HepG2 (cell line): ENCODE results near the gene CCDC183. TPM values are rescaled to one million over a fixed set of nuclear protein-coding genes. Genes with fewer than 3 reads are reported as not detected.
A peak's percentile ranks its signal among the peaks of the same experiment; 100 is the strongest.

Experiments used
- CBX1 ChIP-seq: IDR thresholded peaks from one replicate; pipeline ENCODE4 v1.6.1; 2016; ENCODE audit warnings: antibody characterized with exemption, low read depth
- ETV6 ChIP-seq: sonication (generic); formaldehyde crosslinking; conservative IDR thresholded peaks from 2 replicates; pipeline ENCODE4 v1.4.0; 2020; ENCODE audit warnings: missing genetic modification reagents
- GTF3A ChIP-seq: sonication (generic); formaldehyde crosslinking; conservative IDR thresholded peaks from 2 replicates; pipeline ENCODE4 v1.4.0; 2020; ENCODE audit warnings: mild to moderate bottlenecking, missing genetic modification reagents
- HDAC6 ChIP-seq: fragments of 200-600 bp; sonication (generic); IDR thresholded peaks from 2 replicates; pipeline ENCODE4 v1.7.0; 2017; ENCODE audit warnings: mild to moderate bottlenecking, antibody characterized with exemption, low read length, low read depth
- ISL2 ChIP-seq: sonication (generic); formaldehyde crosslinking; IDR thresholded peaks from 2 replicates; pipeline ENCODE4 v1.5.0; 2020; ENCODE audit warnings: missing genetic modification reagents
- NONO ChIP-seq, 2 experiments: fragments of 450-650 bp in 1 of 2; sonication (generic) in 1 of 2; formaldehyde crosslinking in 1 of 2; IDR thresholded peaks in 1 of 2; conservative IDR thresholded peaks in 1 of 2; 2 replicates each; pipeline versions ENCODE4 v1.6.1 to v1.8.0; 2017 to 2022; ENCODE audit warnings: mild to moderate bottlenecking in 1 of 2, missing genetic modification reagents in 1 of 2, moderate library complexity in 1 of 2
- SOX6 ChIP-seq, 2 experiments: fragments of 450-650 bp in 1 of 2; sonication (generic) in 1 of 2; formaldehyde crosslinking in 1 of 2; IDR thresholded peaks; 2 replicates each; pipeline versions ENCODE4 v1.4.0 to v1.6.1; 2017 to 2020; ENCODE audit warnings: antibody characterized with exemption in 1 of 2, mild to moderate bottlenecking in 1 of 2, missing genetic modification reagents in 1 of 2
- ZFP37 ChIP-seq: sonication (generic); formaldehyde crosslinking; IDR thresholded peaks from 2 replicates; pipeline ENCODE4 v1.4.0; 2020; ENCODE audit warnings: missing genetic modification reagents, borderline replicate concordance
- ZNF737 ChIP-seq: sonication (generic); formaldehyde crosslinking; IDR thresholded peaks from 2 replicates; pipeline ENCODE4 v1.5.0; 2020; ENCODE audit warnings: missing genetic modification reagents, mild to moderate bottlenecking, borderline replicate concordance
- polyA plus RNA-seq, 8 experiments: library from polyadenylated mRNA; depleted of rRNA in 3 of 8; stranded (reverse) in 7 of 8; unstranded in 1 of 8; fragments of >200 nt; fragmentation: Illumina TruSeq in 4 of 8; extraction: Trizol in 4 of 8; gene quantifications; 2 replicates each; pipeline versions ENCODE4 v1.2.1 to v1.2.3, GENCODE V29; 2011 to 2016; ENCODE audit warnings: low read depth in 4 of 8, missing spikeins in 1 of 8, mixed read lengths in 1 of 8; ENCODE audit not compliant: insufficient read depth in 1 of 8
- total RNA-seq, 5 experiments: library from RNA; depleted of rRNA; stranded (reverse); fragments of >200 nt; fragmentation: Illumina TruSeq; extraction: Trizol; gene quantifications; 2 replicates each; pipeline ENCODE4 v1.2.3, GENCODE V29; 2016; ENCODE audit warnings: low read depth in 1 of 5
- TF ChIP-seq, protein P1 (sequence below): sonication (generic); formaldehyde crosslinking; IDR thresholded peaks from 2 replicates; pipeline ENCODE4 v1.4.0; 2020; ENCODE audit warnings: missing genetic modification reagents, mild to moderate bottlenecking, borderline replicate concordance
- TF ChIP-seq, protein P2 (sequence below): sonication (generic); formaldehyde crosslinking; IDR thresholded peaks from 2 replicates; pipeline ENCODE4 v1.5.0; 2020; ENCODE audit warnings: missing genetic modification reagents
- TF ChIP-seq, protein P3 (sequence below): sonication (generic); formaldehyde crosslinking; IDR thresholded peaks from 2 replicates; pipeline ENCODE4 v1.4.0; 2020; ENCODE audit warnings: missing genetic modification reagents, low read depth, mild to moderate bottlenecking, borderline replicate concordance
- TF ChIP-seq, protein P4 (sequence below): sonication (generic); formaldehyde crosslinking; IDR thresholded peaks from 2 replicates; pipeline ENCODE4 v1.5.0; 2020; ENCODE audit warnings: missing genetic modification reagents

Gene CCDC183
- total and polyA plus RNA-seq, 2 of the 13 experiments (the other 11 are each of a cell fraction or from before 2014, with no cell fraction given) = 5.0 to 66.4 TPM

DNA sequence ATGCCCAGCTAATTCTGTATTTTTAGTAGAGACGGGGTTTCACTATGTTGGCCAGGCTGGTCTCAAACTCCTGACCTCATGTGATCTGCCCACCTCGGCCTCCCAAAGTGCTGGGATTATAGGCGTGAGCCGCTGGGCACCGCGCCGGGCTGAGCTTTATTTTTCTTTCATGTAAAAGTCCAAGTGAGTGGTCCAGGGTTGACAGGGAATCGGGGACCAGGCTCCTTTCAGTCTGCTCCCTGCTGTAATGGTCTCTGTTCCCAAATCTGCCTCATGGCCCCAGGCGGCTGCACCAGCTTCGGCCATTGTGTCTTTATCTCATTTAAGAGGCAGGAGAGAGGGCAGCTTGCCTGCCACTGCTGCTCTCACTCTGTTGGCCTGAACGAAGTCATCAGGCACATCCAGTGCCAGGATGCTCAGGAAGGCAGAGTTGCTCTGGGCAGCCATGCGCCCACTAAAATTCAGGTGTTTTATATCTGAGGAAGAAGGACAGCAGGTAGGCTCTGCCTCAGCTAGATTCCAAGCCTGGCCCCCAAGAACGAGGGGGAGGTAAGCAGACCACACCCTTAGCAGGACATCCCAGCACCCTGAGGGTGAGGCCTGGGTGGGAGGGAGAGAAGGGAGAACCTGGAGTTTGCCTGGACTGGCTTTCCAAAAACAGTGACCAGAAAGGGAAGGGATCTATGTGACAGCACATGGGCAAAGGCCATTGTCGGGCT is 1.7 kb upstream of the CCDC183 start (continued):
- TF ChIP-seq, protein P1, sequence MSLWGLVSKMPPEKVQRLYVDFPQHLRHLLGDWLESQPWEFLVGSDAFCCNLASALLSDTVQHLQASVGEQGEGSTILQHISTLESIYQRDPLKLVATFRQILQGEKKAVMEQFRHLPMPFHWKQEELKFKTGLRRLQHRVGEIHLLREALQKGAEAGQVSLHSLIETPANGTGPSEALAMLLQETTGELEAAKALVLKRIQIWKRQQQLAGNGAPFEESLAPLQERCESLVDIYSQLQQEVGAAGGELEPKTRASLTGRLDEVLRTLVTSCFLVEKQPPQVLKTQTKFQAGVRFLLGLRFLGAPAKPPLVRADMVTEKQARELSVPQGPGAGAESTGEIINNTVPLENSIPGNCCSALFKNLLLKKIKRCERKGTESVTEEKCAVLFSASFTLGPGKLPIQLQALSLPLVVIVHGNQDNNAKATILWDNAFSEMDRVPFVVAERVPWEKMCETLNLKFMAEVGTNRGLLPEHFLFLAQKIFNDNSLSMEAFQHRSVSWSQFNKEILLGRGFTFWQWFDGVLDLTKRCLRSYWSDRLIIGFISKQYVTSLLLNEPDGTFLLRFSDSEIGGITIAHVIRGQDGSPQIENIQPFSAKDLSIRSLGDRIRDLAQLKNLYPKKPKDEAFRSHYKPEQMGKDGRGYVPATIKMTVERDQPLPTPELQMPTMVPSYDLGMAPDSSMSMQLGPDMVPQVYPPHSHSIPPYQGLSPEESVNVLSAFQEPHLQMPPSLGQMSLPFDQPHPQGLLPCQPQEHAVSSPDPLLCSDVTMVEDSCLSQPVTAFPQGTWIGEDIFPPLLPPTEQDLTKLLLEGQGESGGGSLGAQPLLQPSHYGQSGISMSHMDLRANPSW (CRISPR knock-in tag) = no peak
- TF ChIP-seq ZFP37 (CRISPR knock-in tag) (no peak), SOX6 (IDR thresholded peaks at IDR 0.05) (no peak), SOX6 (CRISPR knock-in tag; IDR thresholded peaks at IDR 0.05) (no peak), NONO (IDR thresholded peaks at IDR 0.05) (no peak), NONO (CRISPR knock-in tag; conservative IDR thresholded peaks at IDR 0.05) (0 out of 2 replicates have a peak, but pooled peaks have one; percentile 2), GTF3A (no peak), ISL2 (CRISPR knock-in tag) (no peak), ETV6 (no peak), ZNF737 (CRISPR knock-in tag) (no peak), HDAC6 (no peak), CBX1 (no peak)
- TF ChIP-seq, protein P2, sequence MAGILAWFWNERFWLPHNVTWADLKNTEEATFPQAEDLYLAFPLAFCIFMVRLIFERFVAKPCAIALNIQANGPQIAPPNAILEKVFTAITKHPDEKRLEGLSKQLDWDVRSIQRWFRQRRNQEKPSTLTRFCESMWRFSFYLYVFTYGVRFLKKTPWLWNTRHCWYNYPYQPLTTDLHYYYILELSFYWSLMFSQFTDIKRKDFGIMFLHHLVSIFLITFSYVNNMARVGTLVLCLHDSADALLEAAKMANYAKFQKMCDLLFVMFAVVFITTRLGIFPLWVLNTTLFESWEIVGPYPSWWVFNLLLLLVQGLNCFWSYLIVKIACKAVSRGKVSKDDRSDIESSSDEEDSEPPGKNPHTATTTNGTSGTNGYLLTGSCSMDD (CRISPR knock-in tag) = 0 out of 2 replicates have a peak, but pooled peaks have one; percentile 33
- TF ChIP-seq, protein P3, sequence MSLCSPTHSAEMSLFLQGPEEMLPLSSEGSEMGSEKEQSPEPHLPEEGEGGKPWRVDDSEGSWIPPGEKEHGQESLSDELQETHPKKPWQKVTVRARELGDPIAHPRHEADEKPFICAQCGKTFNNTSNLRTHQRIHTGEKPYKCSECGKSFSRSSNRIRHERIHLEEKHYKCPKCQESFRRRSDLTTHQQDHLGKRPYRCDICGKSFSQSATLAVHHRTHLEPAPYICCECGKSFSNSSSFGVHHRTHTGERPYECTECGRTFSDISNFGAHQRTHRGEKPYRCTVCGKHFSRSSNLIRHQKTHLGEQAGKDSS (CRISPR knock-in tag) = no peak
- TF ChIP-seq, protein P4, sequence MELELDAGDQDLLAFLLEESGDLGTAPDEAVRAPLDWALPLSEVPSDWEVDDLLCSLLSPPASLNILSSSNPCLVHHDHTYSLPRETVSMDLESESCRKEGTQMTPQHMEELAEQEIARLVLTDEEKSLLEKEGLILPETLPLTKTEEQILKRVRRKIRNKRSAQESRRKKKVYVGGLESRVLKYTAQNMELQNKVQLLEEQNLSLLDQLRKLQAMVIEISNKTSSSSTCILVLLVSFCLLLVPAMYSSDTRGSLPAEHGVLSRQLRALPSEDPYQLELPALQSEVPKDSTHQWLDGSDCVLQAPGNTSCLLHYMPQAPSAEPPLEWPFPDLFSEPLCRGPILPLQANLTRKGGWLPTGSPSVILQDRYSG = no peak
